Measurements from ENCODE around the gene TMEM266.

The TMEM266 gene

GRCh38 chr15:76056931-76057330, 2.9 kb upstream of the TMEM266 start:
- TF ChIP-seq CTCF (IDR thresholded peaks at IDR 0.05): no peak
- Histone ChIP-seq H3K36me3 (no peaks in the 10 kb centered on the region), H3K4me3 (ENCODE audit: low read depth in 1 of 2, low read length in 1 of 2) (peak overlapping the region; percentile 10 to 39), H3K27me3 (peaks cover 34% of the 10 kb centered on the region), H3K27ac (no peak overlapping the region), H3K4me1 (ENCODE audit: control insufficient read depth in 1 of 2, insufficient read depth in 1 of 2, low read depth in 1 of 2, low read length in 1 of 2) (peaks cover 22 to 28% of the 10 kb centered on the region in 2 experiments), H3K9me3 (no peaks in the 10 kb centered on the region)

- TF ChIP-seq CTCF (IDR thresholded peaks at IDR 0.05): peak; percentile 60
- no peaks in the 10 kb centered on the region for H3K36me3 ChIP-seq
- H3K9me3 ChIP-seq: no peaks in the 10 kb centered on the region
- no peak overlapping the region for H3K27ac ChIP-seq
- H3K27me3 ChIP-seq: peaks cover 40% of the 10 kb centered on the region
- H3K4me3 ChIP-seq (ENCODE audit: low read depth in 1 of 2, low read length in 1 of 2): peak overlapping the region; percentile 10 to 39
- H3K4me1 ChIP-seq (ENCODE audit: control insufficient read depth in 1 of 2, insufficient read depth in 1 of 2, low read depth in 1 of 2, low read length in 1 of 2): peaks cover 22 to 28% of the 10 kb centered on the region in 2 experiments
Measured at GRCh38 chr15:76057332-76058000, 2.3 kb upstream of the TMEM266 start.

- Histone ChIP-seq H3K27me3 (peaks cover 53% of the 10 kb centered on the region), H3K9me3 (no peaks in the 10 kb centered on the region), H3K27ac (no peak overlapping the region), H3K4me3 (ENCODE audit: low read depth in 1 of 2, low read length in 1 of 2) (peak overlapping the region; percentile 39 to 60), H3K36me3 (no peaks in the 10 kb centered on the region), H3K4me1 (ENCODE audit: control insufficient read depth in 1 of 2, insufficient read depth in 1 of 2, low read depth in 1 of 2, low read length in 1 of 2) (peaks cover 22 to 28% of the 10 kb centered on the region in 2 experiments)
- no peak for TF ChIP-seq CTCF (IDR thresholded peaks at IDR 0.05)
Measured at GRCh38 chr15:76058714-76059319, 968 bp upstream of the TMEM266 start.

- Histone ChIP-seq H3K27ac (no peak overlapping the region), H3K4me3 (ENCODE audit: low read depth in 1 of 2, low read length in 1 of 2) (peak overlapping the region; percentile 35 to 47), H3K9me3 (no peaks in the 10 kb centered on the region), H3K36me3 (no peaks in the 10 kb centered on the region), H3K27me3 (peaks cover 61% of the 10 kb centered on the region), H3K4me1 (ENCODE audit: control insufficient read depth in 1 of 2, insufficient read depth in 1 of 2, low read depth in 1 of 2, low read length in 1 of 2) (peaks cover 26 to 34% of the 10 kb centered on the region in 2 experiments)
- TF ChIP-seq CTCF (IDR thresholded peaks at IDR 0.05): no peak
Measured at GRCh38 chr15:76060118-76060989, 569 bp downstream of the TMEM266 start.

GRCh38 chr15:76061700-76062099, 1.9 kb downstream of the TMEM266 start:
- no peak overlapping the region for H3K27ac ChIP-seq
- H3K4me3 ChIP-seq (ENCODE audit: low read depth in 1 of 2, low read length in 1 of 2): no peak overlapping the region
- no peak for TF ChIP-seq CTCF (IDR thresholded peaks at IDR 0.05)
- peaks cover 25 to 36% of the 10 kb centered on the region in 2 experiments for H3K4me1 ChIP-seq (ENCODE audit: control insufficient read depth in 1 of 2, insufficient read depth in 1 of 2, low read depth in 1 of 2, low read length in 1 of 2)
- peaks cover 61% of the 10 kb centered on the region for H3K27me3 ChIP-seq
- no peaks in the 10 kb centered on the region for H3K36me3 ChIP-seq
- no peaks in the 10 kb centered on the region for H3K9me3 ChIP-seq
